Spinal cord (tissue), 10 donors: ENCODE measurements around the gene ADGRV1. TPM values are rescaled to one million over a fixed set of nuclear protein-coding genes. Genes with fewer than 3 reads are reported as not detected.
"Not testable (repeated sequence)": the region's sequence is repeated elsewhere in the genome, so short reads cannot be mapped to it uniquely, and the experiment has no call there.

Source experiments
- DNase-seq, 6 donors: peaks; one replicate each; pipeline versions ENCODE4 v3.0.0 to v3.0.0-alpha.2; 2013 to 2015; ENCODE audit warnings: low spot score in 6 of 6, low read depth in 4 of 6
- H3K27ac ChIP-seq: one replicate; pipeline ENCODE4 v1.5.1; 2013; ENCODE audit warnings: low read depth, low read length, control low read depth
- H3K27me3 ChIP-seq: one replicate; pipeline ENCODE4 v1.6.1; 2013; ENCODE audit warnings: low read length; ENCODE audit not compliant: control insufficient read depth, insufficient read depth
- H3K36me3 ChIP-seq: one replicate; pipeline ENCODE4 v1.6.1; 2013; ENCODE audit warnings: low read length; ENCODE audit not compliant: control insufficient read depth, insufficient read depth
- H3K4me1 ChIP-seq: one replicate; pipeline ENCODE4 v1.6.1; 2013; ENCODE audit warnings: low read length; ENCODE audit not compliant: control insufficient read depth, insufficient read depth
- H3K4me3 ChIP-seq: one replicate; pipeline ENCODE4 v1.5.1; 2013; ENCODE audit warnings: low read depth, low read length, control low read depth
- H3K9me3 ChIP-seq: one replicate; pipeline ENCODE4 v1.6.1; 2013; ENCODE audit warnings: low read length; ENCODE audit not compliant: control insufficient read depth, insufficient read depth
- WGBS: methylation state at CpG from one replicate; pipeline ENCODE4 v1.1.5; 2013; ENCODE audit warnings: missing lambda C conversion rate; ENCODE audit not compliant: insufficient coverage; 5-methylcytosine and 5-hydroxymethylcytosine counted together
- polyA plus RNA-seq, 2 donors: library from polyadenylated mRNA; unstranded; fragments of 120-200 nt; gene quantifications; one replicate each; pipeline ENCODE4 v1.2.1, GENCODE V29; 2013; ENCODE audit not compliant: insufficient read length in 2 of 2
- total RNA-seq, 2 donors: library from RNA; depleted of rRNA in 1 of 2; stranded (reverse); fragments of 120-200 nt in 1 of 2; fragments of >200 nt in 1 of 2; gene quantifications; one replicate each; pipeline versions ENCODE4 v1.2.3 to v1.2.4, GENCODE V29; 2013 to 2014
- donor health status: healthy.

ADGRV1 gene
- total and polyA plus RNA-seq, 4 donors, result 72.0 to 180 (median 108) TPM

DNA sequence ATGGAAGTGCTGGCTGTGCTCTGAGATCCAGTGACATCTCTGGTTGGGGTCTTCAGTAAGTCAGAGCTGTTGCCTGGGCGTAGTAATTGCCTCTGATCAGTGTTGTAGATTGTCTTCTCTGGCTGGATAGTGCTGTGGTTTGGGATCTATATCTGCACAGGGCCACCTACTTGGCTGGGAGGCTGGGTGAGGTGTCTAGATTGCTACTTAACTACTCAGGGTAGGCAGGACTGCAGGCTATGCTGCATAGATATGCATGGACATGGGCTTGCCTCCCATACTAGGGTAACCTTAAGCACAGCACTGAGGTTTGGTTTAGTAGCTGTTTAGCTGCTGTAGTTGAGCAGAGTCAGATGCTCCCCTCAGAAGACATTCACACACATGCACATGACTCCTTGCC lies 181.0 kb downstream of the ADGRV1 start:
- no peaks in the 10 kb centered on the region for H3K27me3 ChIP-seq
- peaks cover 4% of the 10 kb centered on the region for H3K36me3 ChIP-seq
- DNase-seq, result no peak
- H3K9me3 ChIP-seq, result no peaks in the 10 kb centered on the region
- no peak overlapping the region for H3K27ac ChIP-seq
- 100% methylated on average over 1 of the region's 1 CpG for WGBS
- H3K4me3 ChIP-seq, result no peak overlapping the region
- no peaks in the 10 kb centered on the region for H3K4me1 ChIP-seq

DNA sequence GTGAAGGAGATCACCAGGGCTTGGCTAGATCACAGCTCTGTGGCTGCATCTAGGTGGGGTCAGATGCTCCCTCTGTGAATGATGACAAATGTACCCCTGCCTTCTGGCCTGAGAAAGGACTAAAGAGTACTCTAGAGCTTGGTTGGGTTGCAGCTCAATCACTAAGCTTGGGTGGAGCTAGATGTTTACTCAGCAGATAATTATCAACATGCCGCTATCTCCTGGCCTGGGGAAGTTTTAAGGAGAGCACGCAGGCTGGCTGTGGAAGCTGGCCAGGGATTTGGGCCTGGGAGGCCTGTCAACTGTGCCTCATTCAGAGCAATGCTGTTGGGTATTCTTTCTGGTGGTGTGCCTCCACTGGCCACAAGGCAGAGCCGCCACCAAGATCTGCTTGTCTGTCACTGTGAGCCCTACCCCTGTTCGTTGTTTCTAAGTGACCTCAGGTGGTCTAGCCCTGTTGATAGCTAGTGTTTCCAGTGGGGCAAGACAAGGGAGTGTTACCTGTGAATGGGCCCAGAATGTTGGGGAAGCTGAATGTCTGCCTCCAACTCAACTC lies 181.7 kb downstream of the ADGRV1 start:
- Histone ChIP-seq H3K27me3 (no peaks in the 10 kb centered on the region), H3K36me3 (peaks cover 4% of the 10 kb centered on the region), H3K9me3 (no peaks in the 10 kb centered on the region), H3K4me3 (no peak overlapping the region), H3K4me1 (no peaks in the 10 kb centered on the region), H3K27ac (no peak overlapping the region)
- WGBS, result 88% methylated on average over 4 of the region's 4 CpGs
- no peak for DNase-seq

DNA sequence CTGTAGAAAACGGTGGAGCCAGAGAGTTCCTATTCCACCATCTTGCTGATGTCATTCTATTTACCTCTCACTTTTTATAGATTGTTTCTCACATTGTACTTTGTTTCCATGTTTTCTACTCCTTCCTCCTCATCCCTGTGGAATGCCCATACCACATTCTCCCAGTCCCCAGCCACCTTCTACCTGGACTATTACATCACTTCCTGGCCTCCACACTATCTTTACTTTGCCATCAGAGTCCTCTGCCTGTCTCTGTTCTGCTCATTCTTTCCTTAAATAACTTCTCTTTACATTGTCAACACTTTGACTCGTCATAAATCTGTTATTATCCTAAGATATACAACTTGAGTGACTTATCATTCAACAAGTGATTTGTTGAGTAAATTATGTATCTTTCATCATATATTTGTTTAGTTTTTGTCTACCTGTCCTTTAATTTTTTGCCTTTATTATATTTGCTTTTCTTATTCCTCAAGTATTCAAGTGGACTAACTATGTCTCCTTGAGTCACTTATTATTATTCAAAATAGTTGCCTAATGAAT lies 182.5 kb downstream of the ADGRV1 start:
- 67% methylated on average over 1 of the region's 2 CpGs for WGBS
- no peak for DNase-seq
- Histone ChIP-seq H3K4me3 (no peak overlapping the region), H3K9me3 (no peaks in the 10 kb centered on the region), H3K36me3 (peaks cover 9% of the 10 kb centered on the region), H3K27me3 (no peaks in the 10 kb centered on the region), H3K27ac (no peak overlapping the region), H3K4me1 (no peaks in the 10 kb centered on the region)

DNA sequence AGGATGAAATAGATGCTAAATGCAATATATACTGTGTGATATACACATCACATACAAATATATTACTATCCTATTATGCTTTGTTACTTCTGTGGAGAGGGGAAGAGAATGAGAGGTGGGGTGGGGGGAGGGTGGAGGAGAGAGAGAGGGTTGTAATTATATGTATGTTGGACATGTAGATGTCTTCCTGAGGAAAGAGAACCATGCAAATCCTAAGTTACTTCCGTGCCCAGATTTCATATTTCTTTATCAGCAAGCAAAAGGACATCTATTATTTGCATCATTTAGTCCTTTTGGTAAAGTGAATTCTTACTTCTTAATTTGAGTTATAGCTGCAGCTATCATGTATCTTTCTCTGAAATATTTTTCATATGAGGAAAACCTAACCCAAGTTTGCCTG lies 187.5 kb downstream of the ADGRV1 start:
- no peak overlapping the region for H3K27ac ChIP-seq
- H3K27me3 ChIP-seq, result no peaks in the 10 kb centered on the region
- H3K36me3 ChIP-seq, result peaks cover 5% of the 10 kb centered on the region
- H3K4me3 ChIP-seq, result no peak overlapping the region
- H3K4me1 ChIP-seq, result no peaks in the 10 kb centered on the region
- DNase-seq, result no peak
- H3K9me3 ChIP-seq, result no peaks in the 10 kb centered on the region
- no CpG with 5 or more reads among the region's 1 CpG for WGBS

DNA sequence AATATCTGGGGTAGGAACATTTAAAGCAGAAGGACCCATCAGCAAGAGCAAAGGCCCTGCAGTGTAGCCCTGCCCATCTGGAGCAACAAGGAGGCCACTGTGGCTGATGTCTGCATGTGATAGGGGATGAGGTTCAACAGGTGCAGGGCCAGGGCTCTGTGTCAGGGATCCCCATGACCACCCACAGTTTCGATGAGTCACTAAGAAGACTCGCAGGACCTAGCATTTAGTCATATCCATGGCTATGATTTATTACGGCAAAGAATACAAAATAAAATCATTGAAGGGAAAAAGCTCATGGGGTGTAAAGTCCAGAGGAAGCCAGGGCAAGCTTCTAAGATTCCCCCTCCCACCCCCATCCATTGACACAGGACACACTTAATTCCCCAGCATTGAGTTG lies 188.6 kb downstream of the ADGRV1 start:
- Histone ChIP-seq H3K27me3 (no peaks in the 10 kb centered on the region), H3K9me3 (no peaks in the 10 kb centered on the region), H3K4me1 (no peaks in the 10 kb centered on the region), H3K36me3 (peaks cover 5% of the 10 kb centered on the region), H3K27ac (no peak overlapping the region), H3K4me3 (no peak overlapping the region)
- no CpG with 5 or more reads among the region's 3 CpGs for WGBS
- no peak for DNase-seq

DNA sequence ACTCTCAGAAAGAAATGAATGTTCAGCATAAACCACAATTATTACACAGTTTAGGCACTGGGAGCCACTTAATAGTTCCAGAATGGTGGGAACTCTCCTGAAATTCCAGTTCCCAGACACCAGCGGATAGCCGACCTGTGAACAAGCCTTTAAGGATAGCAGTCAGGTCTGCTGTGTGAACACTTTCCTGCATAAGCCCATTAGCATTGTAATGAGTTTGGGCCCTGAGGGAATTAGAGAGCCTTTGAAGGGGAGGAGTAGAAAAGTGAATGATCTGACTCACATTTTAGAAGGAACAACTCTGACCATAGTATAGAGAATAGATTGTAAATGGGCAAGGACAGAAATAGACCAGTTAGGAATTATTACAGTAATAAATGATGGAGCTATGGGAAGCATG lies 189.1 kb downstream of the ADGRV1 start:
- Histone ChIP-seq H3K27ac (no peak overlapping the region), H3K4me1 (no peaks in the 10 kb centered on the region), H3K4me3 (no peak overlapping the region), H3K27me3 (no peaks in the 10 kb centered on the region), H3K36me3 (peaks cover 5% of the 10 kb centered on the region), H3K9me3 (no peaks in the 10 kb centered on the region)
- DNase-seq, result peak in 1 of 6 donors; percentile 49
- 100% methylated on average over 1 of the region's 2 CpGs for WGBS

DNA sequence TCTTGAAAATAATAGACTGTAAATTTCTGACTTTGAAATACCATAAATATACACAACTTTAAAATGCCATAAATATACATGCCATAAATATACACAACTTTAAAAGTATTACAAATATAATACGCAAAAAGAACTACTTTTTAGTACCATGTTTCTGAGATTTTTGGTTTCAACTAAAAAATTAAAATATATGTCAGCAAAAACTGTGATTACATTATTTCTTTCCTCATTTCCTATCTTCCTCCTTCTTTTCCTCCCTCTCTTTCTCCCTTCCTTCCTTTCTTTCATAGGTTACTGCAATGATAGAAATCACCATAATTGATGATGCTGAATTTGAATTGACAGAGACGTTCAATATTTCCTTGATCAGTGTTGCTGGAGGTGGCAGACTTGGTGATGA lies 200.5 kb downstream of the ADGRV1 start:
- Histone ChIP-seq H3K4me1 (no peaks in the 10 kb centered on the region), H3K9me3 (no peaks in the 10 kb centered on the region), H3K4me3 (no peak overlapping the region), H3K36me3 (no peaks in the 10 kb centered on the region), H3K27ac (no peak overlapping the region), H3K27me3 (no peaks in the 10 kb centered on the region)
- no peak for DNase-seq
- 88% methylated on average over 1 of the region's 2 CpGs for WGBS

DNA sequence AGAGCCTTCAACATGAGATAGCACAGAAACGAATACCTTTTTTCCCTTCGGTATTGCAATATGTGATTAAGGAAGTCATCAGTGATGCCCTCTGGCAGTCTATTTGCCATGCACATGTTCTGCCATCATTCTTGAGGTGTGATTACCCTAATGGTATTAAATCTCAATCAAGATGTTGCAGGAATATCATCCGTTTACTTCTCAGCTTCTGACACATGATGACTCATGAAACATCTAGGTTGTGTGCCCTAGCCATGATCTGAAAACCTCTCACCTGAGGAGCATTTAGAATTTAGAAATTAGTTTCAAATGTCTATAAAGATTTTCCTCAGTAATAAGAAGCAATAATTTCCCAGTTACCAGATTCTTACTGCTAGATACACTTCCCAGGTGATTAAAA lies 209.1 kb downstream of the ADGRV1 start:
- no peaks in the 10 kb centered on the region for H3K27me3 ChIP-seq
- H3K4me3 ChIP-seq, result no peak overlapping the region
- no peaks in the 10 kb centered on the region for H3K4me1 ChIP-seq
- WGBS, result no CpG with 5 or more reads among the region's 3 CpGs
- H3K36me3 ChIP-seq, result no peaks in the 10 kb centered on the region
- H3K27ac ChIP-seq, result no peak overlapping the region
- no peak for DNase-seq
- H3K9me3 ChIP-seq, result no peaks in the 10 kb centered on the region

DNA sequence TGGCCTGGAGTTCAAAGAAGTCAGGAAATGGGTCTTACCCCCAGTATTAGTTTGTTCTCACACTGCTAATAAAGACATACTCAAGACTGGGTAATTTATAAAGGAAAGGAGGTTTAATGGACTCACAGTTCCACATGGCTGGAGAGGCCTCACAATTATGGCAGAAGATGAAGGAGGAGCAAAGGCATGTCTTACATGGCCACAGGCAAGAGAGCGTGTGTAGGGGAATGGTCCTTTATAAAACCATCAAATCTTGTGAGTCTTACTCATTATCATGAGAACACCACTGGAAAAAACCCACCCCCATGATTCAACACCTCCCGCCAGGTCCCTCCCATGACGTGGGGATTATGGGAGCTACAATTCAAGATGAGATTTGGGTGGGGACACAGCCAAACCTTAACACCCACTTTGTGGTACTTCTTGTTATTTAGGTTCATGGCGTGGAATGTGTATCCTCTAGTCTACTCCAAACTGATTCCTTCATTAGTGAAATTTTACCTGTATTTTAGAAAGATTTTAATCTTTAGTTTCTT lies 211.5 kb downstream of the ADGRV1 start:
- H3K27me3 ChIP-seq, H3K4me3 ChIP-seq, DNase-seq, H3K36me3 ChIP-seq, H3K27ac ChIP-seq, H3K9me3 ChIP-seq, H3K4me1 ChIP-seq: not testable (repeated sequence)
- no CpG with 5 or more reads among the region's 4 CpGs for WGBS

DNA sequence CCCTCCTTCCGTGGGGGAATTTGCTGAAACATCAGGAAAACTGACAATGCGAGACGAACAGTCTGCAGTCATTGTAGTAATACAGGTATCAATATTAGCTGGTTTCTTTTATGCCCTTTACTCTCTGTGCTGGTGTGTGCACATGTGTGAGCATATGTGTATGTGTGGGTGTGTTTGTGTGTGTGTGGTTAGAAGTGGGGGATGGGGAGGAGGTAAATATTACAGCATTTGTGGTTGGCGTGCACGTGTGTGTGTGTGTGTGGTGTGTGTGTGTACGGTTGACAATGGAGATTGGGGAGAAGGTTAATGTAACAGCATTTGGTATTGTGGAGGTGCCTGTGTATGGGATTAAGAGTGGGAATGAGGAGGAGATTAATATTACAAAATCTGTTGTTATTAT lies 219.4 kb downstream of the ADGRV1 start:
- H3K4me3 ChIP-seq, result no peak overlapping the region
- no peak overlapping the region for H3K27ac ChIP-seq
- no peak for DNase-seq
- WGBS, result 90% methylated on average over 4 of the region's 6 CpGs
- no peaks in the 10 kb centered on the region for H3K9me3 ChIP-seq
- H3K36me3 ChIP-seq, result peaks cover 4% of the 10 kb centered on the region
- H3K27me3 ChIP-seq, result no peaks in the 10 kb centered on the region
- H3K4me1 ChIP-seq, result no peaks in the 10 kb centered on the region
